Right lobe of liver (tissue), 4 donors: Measurements from ENCODE around the gene DHCR24.

ENCODE experiments used
- POLR2A ChIP-seq: fragments of 450-650 bp; IDR thresholded peaks from one replicate; pipeline ENCODE4 v1.6.1; 2017; ENCODE audit warnings: antibody characterized with exemption, mild to moderate bottlenecking
- TF ChIP-seq, protein P1 (sequence below), 4 donors: fragments of 200-600 bp in 3 of 4; fragments of 450-650 bp in 1 of 4; IDR thresholded peaks; one replicate each; pipeline versions ENCODE4 v1.5.1 to v1.8.0; 2016 to 2022; ENCODE audit warnings: antibody characterized with exemption in 4 of 4, mild to moderate bottlenecking in 2 of 4
- donor health status: DM: no; HTN: no; CAD: no.
- donor health status: DM: no; HTN: no; CAD: no.
- donor health status: DM: no; HTN: yes; CAD: no.

DNA sequence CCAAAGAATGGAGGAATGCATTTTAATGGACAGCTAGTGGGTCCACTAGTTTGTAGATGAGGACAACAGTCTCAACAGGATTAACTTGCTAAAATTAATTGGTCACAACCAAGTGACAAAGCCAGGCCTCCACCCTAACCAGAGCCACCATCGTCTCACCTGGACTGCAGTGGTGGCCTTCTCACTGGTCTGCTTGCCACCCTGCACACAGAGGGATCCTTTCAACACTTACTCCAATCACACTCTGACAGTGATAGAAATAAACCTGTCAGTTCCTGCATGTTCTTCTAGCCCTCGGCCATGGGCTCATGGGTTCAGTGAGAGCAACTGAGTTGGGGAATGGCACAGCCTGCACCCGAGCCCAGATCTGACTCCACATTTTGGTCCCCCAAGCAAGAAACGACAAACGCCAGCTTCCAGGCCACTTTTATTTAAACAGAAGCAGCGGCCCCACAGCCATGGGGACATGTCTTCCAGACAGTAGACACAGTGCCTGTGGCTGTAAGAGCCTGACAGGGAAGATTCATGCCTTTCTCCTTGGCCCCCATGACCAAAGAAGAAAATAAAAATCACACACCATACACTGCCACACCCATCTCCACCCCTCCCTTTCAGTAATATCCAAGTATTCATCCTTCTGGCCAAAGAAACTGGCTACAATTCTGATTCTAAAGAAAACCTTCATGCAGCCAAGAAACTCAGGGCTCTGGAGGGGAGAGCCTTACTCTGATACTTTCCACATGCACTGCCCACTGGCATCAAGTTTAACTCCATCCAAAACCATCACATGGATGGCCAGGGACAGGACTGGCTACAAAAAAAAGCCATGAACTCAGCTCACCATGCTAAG, 37.6 kb downstream of the DHCR24 start:
- TF ChIP-seq, protein P1, sequence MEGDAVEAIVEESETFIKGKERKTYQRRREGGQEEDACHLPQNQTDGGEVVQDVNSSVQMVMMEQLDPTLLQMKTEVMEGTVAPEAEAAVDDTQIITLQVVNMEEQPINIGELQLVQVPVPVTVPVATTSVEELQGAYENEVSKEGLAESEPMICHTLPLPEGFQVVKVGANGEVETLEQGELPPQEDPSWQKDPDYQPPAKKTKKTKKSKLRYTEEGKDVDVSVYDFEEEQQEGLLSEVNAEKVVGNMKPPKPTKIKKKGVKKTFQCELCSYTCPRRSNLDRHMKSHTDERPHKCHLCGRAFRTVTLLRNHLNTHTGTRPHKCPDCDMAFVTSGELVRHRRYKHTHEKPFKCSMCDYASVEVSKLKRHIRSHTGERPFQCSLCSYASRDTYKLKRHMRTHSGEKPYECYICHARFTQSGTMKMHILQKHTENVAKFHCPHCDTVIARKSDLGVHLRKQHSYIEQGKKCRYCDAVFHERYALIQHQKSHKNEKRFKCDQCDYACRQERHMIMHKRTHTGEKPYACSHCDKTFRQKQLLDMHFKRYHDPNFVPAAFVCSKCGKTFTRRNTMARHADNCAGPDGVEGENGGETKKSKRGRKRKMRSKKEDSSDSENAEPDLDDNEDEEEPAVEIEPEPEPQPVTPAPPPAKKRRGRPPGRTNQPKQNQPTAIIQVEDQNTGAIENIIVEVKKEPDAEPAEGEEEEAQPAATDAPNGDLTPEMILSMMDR (IDR thresholded peaks at IDR 0.05), result no peak
- TF ChIP-seq POLR2A, result no peak
